IPS-15b (cell line): ENCODE results near the gene NAA20.

Experiments used
- H3K27me3 ChIP-seq: one replicate; pipeline ENCODE4 v1.6.1; 2013; ENCODE audit warnings: low read length; ENCODE audit not compliant: control insufficient read depth, insufficient read depth
- H3K36me3 ChIP-seq: one replicate; pipeline ENCODE4 v1.6.1; 2013; ENCODE audit warnings: low read length; ENCODE audit not compliant: control insufficient read depth, insufficient read depth
- H3K4me1 ChIP-seq: one replicate; pipeline ENCODE4 v1.6.1; 2013; ENCODE audit warnings: mild to moderate bottlenecking, low read length; ENCODE audit not compliant: control insufficient read depth, insufficient read depth
- H3K4me3 ChIP-seq: one replicate; pipeline ENCODE4 v1.5.1; 2013; ENCODE audit warnings: low read depth, low read length
- H3K9ac ChIP-seq: one replicate; pipeline ENCODE4 v1.6.1; 2013; ENCODE audit warnings: low read depth, mild to moderate bottlenecking, low read length
- H3K9me3 ChIP-seq: one replicate; pipeline ENCODE4 v1.6.1; 2013; ENCODE audit warnings: mild to moderate bottlenecking, low read length; ENCODE audit not compliant: control insufficient read depth, insufficient read depth

Gene NAA20

GRCh38 chr20:20024942-20025341 is 7.8 kb downstream of the NAA20 start:
- Histone ChIP-seq H3K4me1 (no peaks in the 10 kb centered on the region), H3K4me3 (no peak overlapping the region), H3K9me3 (no peaks in the 10 kb centered on the region), H3K9ac (no peak overlapping the region), H3K27me3 (no peaks in the 10 kb centered on the region), H3K36me3 (no peaks in the 10 kb centered on the region)

GRCh38 chr20:20027284-20027683 is 10.1 kb downstream of the NAA20 start:
- Histone ChIP-seq H3K4me1 (no peaks in the 10 kb centered on the region), H3K27me3 (no peaks in the 10 kb centered on the region), H3K36me3 (no peaks in the 10 kb centered on the region), H3K9ac (no peak overlapping the region), H3K9me3 (no peaks in the 10 kb centered on the region), H3K4me3 (no peak overlapping the region)

DNA sequence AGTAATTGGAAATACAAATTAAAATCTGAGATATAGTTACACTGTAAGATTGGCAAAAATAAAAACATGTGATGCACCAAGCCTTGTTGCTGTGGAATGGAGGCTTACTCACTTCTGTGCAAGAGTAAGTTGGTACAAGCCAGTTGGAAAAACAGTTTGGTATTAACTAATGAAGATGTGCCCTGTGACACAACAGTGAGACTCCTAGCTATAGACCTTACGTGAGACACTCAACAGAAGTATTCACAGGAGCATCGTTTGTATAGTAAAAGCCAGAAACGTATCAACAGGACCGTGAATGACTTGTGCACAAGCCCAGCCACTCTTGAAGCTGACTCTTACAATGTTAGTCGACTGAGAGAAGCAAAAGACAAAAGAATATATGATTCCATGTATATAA is 14.6 kb downstream of the NAA20 start:
- H3K36me3 ChIP-seq = peaks cover 8% of the 10 kb centered on the region
- H3K4me1 ChIP-seq = no peaks in the 10 kb centered on the region
- no peak overlapping the region for H3K4me3 ChIP-seq
- H3K27me3 ChIP-seq = no peaks in the 10 kb centered on the region
- H3K9me3 ChIP-seq = no peaks in the 10 kb centered on the region
- H3K9ac ChIP-seq = no peak overlapping the region

GRCh38 chr20:20034486-20034885 is 17.3 kb downstream of the NAA20 start:
- Histone ChIP-seq H3K9ac (no peak overlapping the region), H3K9me3 (no peaks in the 10 kb centered on the region), H3K4me3 (no peak overlapping the region), H3K4me1 (no peaks in the 10 kb centered on the region), H3K36me3 (peaks cover 14% of the 10 kb centered on the region), H3K27me3 (no peaks in the 10 kb centered on the region)

DNA sequence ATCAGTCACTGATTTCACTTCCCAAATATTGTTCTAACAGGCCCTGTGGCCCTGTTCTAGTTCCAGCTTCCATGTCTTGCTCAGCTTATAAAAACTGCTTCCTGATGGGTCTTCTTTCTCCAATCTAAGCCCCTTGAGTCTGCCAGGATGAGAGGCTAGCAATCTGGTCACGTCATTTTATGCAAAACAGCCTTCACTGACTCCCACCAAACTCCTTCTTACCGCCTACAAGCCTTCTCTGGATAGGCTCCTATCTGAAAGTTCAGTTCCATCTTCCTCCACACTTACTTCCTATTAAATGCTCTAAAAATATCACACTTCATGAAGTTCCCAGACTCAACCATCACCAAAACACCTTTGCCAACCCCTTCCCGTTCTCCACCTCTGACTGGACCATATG is 19.6 kb downstream of the NAA20 start:
- Histone ChIP-seq H3K4me3 (no peak overlapping the region), H3K9me3 (no peaks in the 10 kb centered on the region), H3K36me3 (peaks cover 14% of the 10 kb centered on the region), H3K9ac (no peak overlapping the region), H3K27me3 (no peaks in the 10 kb centered on the region), H3K4me1 (no peaks in the 10 kb centered on the region)

DNA sequence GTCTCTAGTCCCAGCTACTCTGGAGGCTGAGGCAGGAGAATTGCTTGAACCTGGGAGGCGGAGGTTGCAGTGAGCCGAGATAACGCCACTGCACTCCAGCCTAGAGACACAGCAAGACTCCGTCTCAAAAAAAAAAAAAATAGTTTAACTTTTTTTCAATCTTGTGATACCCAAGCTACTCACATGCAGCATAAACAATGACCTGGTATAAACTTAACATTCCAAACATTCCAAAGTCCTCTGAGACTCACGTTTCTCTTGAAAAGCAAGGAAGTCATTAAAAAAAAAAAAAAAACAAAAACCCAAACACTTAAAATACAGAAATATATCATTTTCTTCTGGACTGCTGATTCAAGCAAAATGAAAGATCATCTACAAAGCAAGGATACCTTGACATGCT is 20.8 kb downstream of the NAA20 start:
- Histone ChIP-seq H3K9ac (no peak overlapping the region), H3K36me3 (peaks cover 14% of the 10 kb centered on the region), H3K4me1 (no peaks in the 10 kb centered on the region), H3K27me3 (no peaks in the 10 kb centered on the region), H3K4me3 (no peak overlapping the region), H3K9me3 (no peaks in the 10 kb centered on the region)

DNA sequence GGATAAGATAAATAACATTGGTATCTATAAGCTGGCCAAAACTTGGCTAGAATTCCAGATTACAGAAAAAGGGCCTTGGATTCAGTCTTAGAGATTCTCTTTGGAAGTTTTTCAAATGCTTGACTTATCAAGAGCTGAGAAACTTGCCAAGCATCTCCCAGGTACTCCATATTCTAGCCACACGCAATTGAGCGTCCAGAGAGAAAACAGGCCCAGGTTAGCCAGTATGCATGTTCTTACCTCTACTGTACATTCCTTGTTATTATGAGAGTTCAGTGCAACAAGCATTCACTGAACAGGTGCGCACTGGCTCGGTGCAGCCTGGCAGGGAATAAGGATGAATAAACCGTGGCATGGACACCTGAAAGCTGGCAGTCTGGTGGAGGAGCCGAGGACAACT is 21.4 kb downstream of the NAA20 start:
- Histone ChIP-seq H3K4me1 (no peaks in the 10 kb centered on the region), H3K4me3 (no peak overlapping the region), H3K27me3 (no peaks in the 10 kb centered on the region), H3K9ac (no peak overlapping the region), H3K9me3 (no peaks in the 10 kb centered on the region), H3K36me3 (peaks cover 19% of the 10 kb centered on the region)

DNA sequence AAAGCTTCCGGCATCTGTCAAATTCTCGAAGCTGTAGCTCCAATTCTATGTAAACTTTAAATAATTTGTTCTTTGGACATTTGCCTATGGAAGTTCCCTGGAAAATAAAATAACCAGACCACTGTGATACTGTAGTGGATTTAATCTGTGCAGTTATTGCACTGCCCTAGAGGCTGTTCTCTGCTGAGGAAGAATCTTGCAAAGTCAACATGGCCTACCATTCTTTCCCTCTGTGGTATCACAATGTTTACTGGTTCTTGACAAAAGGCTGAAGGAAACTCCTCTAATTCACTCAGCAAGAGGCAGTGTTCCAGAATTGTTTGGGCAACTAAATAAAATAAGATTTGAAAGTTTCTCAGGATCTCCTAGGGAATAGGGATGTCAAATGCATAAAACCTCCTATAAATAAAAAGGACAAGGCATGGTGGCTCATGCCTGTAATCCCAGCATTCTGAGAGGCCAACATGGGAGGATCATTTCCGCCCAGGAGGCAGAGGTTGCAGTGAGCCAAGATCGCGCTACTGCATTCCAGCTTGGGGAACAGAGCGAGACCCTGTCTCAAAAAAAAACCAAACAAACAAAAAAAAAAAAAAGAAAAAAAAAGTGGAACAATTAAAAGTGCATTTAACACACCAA is 22.7 kb downstream of the NAA20 start:
- Histone ChIP-seq H3K9me3 (no peaks in the 10 kb centered on the region), H3K4me1 (no peaks in the 10 kb centered on the region), H3K9ac (no peak overlapping the region), H3K4me3 (no peak overlapping the region), H3K27me3 (no peaks in the 10 kb centered on the region), H3K36me3 (peaks cover 26% of the 10 kb centered on the region)

DNA sequence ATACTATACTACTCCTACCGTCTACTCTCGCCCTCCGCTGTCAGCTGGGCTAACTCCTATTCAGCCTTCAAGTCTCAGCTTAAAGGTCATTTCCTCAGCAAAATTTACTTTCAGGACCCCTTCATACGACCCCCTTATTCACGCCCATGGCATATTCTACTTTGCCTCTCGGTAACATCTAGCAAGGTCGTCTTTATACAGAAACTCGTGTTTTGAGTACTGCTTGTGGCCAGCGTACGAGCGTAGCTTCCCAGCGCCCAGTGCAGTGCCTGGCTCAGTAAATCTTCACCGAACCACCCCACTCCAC is 34.6 kb downstream of the NAA20 start:
- Histone ChIP-seq H3K4me1 (no peaks in the 10 kb centered on the region), H3K27me3 (no peaks in the 10 kb centered on the region), H3K36me3 (peaks cover 3% of the 10 kb centered on the region), H3K9ac (peak overlapping the region; percentile 84), H3K4me3 (peak overlapping the region; percentile 97), H3K9me3 (no peaks in the 10 kb centered on the region)

GRCh38 chr20:20052074-20052970 is 35.2 kb downstream of the NAA20 start, which contains the start of the genes CFAP61 and CRNKL1:
CFAP61 (plus strand) TSS chr20:20052532; CDS start chr20:20056654, 4,122 bp downstream.
CRNKL1 (minus strand) TSS chr20:20052466; CDS start chr20:20052342, 124 bp downstream.
- peak within 1 kb of the TSS; percentile 84 for H3K9ac ChIP-seq

GRCh38 chr20:20060234-20060998 is 43.3 kb downstream of the NAA20 start:
- no peak overlapping the region for H3K9ac ChIP-seq

More at GRCh38 chr20:20052074-20052970, 35.2 kb downstream of the NAA20 start, which contains the start of the genes CFAP61 and CRNKL1:
- no peaks in the 10 kb centered on the region for H3K9me3 ChIP-seq
- H3K36me3 ChIP-seq = peaks cover 3% of the 10 kb centered on the region
- H3K4me3 ChIP-seq = peak within 1 kb of the TSS; percentile 97
- no peaks in the 10 kb centered on the region for H3K4me1 ChIP-seq
- H3K27me3 ChIP-seq = no peaks in the 10 kb centered on the region

More at GRCh38 chr20:20060234-20060998, 43.3 kb downstream of the NAA20 start:
- Histone ChIP-seq H3K9me3 (no peaks in the 10 kb centered on the region), H3K27me3 (no peaks in the 10 kb centered on the region), H3K4me1 (no peaks in the 10 kb centered on the region), H3K36me3 (no peaks in the 10 kb centered on the region), H3K4me3 (no peak overlapping the region)
